ENCODE data around the gene ZNF764. TPM values are rescaled to one million over a fixed set of nuclear protein-coding genes. Genes with fewer than 3 reads are reported as not detected.

The ZNF764 gene
- total RNA-seq, 1 donor from 2014 or later, result 39.0 TPM

DNA sequence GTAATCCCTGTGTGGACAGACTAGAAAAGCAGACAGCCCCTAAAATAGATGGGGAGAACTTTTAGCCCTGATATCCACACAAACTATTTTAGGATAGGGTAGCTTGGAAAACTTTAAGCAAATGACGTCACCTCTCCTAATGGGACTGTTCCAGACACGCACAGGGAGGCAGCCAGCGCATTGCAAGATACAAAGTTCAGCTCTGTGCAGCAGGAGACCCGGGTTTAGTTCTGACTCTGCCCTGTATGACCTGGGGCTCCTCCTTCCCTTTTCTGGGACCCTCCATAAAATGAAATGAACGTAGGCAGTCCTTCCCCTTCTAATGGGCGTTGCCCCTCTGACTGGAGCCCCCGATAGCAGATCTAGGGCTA, 45.8 kb upstream of the ZNF764 start:
- Mint-ChIP-seq H3K27ac (ENCODE audit: unreplicated experiment) (no peak overlapping the region), H3K36me3 (ENCODE audit: unreplicated experiment) (peaks cover 5% of the 10 kb centered on the region), H3K4me3 (ENCODE audit: unreplicated experiment) (no peak overlapping the region), H3K27me3 (ENCODE audit: unreplicated experiment) (peaks cover 5% of the 10 kb centered on the region), H3K4me1 (ENCODE audit: low read depth, unreplicated experiment) (no peaks in the 10 kb centered on the region), H3K9me3 (ENCODE audit: unreplicated experiment) (peaks cover 6% of the 10 kb centered on the region)
- DNase-seq, result no peak
- no peak for TF ChIP-seq CTCF (IDR thresholded peaks at IDR 0.05; ENCODE audit: partially characterized antibody, unreplicated experiment)

GRCh38 chr16:30602616-30603277, 44.6 kb upstream of the ZNF764 start:
- Mint-ChIP-seq H3K36me3 (ENCODE audit: unreplicated experiment) (peaks cover 5% of the 10 kb centered on the region), H3K4me3 (ENCODE audit: unreplicated experiment) (no peak overlapping the region), H3K9me3 (ENCODE audit: unreplicated experiment) (peaks cover 4% of the 10 kb centered on the region), H3K4me1 (ENCODE audit: low read depth, unreplicated experiment) (no peaks in the 10 kb centered on the region), H3K27ac (ENCODE audit: unreplicated experiment) (no peak overlapping the region), H3K27me3 (ENCODE audit: unreplicated experiment) (peaks cover 5% of the 10 kb centered on the region)
- no peak for DNase-seq
- TF ChIP-seq CTCF (IDR thresholded peaks at IDR 0.05; ENCODE audit: partially characterized antibody, unreplicated experiment), result no peak

GRCh38 chr16:30601966-30602365, 43.8 kb upstream of the ZNF764 start:
- Mint-ChIP-seq H3K27me3 (ENCODE audit: unreplicated experiment) (peaks cover 5% of the 10 kb centered on the region), H3K27ac (ENCODE audit: unreplicated experiment) (no peak overlapping the region), H3K4me1 (ENCODE audit: low read depth, unreplicated experiment) (no peaks in the 10 kb centered on the region), H3K4me3 (ENCODE audit: unreplicated experiment) (no peak overlapping the region), H3K9me3 (ENCODE audit: unreplicated experiment) (peaks cover 4% of the 10 kb centered on the region), H3K36me3 (ENCODE audit: unreplicated experiment) (peaks cover 5% of the 10 kb centered on the region)
- DNase-seq, result no peak
- no peak for TF ChIP-seq CTCF (IDR thresholded peaks at IDR 0.05; ENCODE audit: partially characterized antibody, unreplicated experiment)

DNA sequence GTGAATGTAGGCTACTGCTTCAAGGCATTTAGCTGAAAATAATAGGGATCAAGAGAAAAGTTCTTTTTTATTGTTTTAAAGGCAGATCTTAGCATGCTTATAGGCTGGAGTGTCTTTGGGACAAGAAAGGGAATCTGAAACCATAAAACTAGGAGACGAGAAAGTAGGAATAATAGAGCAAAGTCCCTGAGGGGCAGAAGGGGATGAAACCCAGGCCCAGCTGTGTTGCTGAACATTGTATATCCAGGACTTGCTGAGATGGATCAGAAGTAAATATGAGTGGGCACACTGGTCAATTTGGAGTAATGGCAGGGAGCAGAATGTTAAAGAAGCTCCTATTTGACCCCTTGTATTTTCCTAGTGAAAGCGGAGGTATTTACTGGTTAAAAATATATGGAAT, 42.8 kb upstream of the ZNF764 start:
- H3K9me3 Mint-ChIP-seq (ENCODE audit: unreplicated experiment), result peaks cover 6% of the 10 kb centered on the region

More for the DNA sequence above, 42.8 kb upstream of the ZNF764 start:
- no peak for TF ChIP-seq CTCF (IDR thresholded peaks at IDR 0.05; ENCODE audit: partially characterized antibody, unreplicated experiment)
- no peak overlapping the region for H3K4me3 Mint-ChIP-seq (ENCODE audit: unreplicated experiment)
- peaks cover 5% of the 10 kb centered on the region for H3K27me3 Mint-ChIP-seq (ENCODE audit: unreplicated experiment)
- H3K36me3 Mint-ChIP-seq (ENCODE audit: unreplicated experiment), result peaks cover 5% of the 10 kb centered on the region
- no peak for DNase-seq
- no peak overlapping the region for H3K27ac Mint-ChIP-seq (ENCODE audit: unreplicated experiment)
- H3K4me1 Mint-ChIP-seq (ENCODE audit: low read depth, unreplicated experiment), result no peaks in the 10 kb centered on the region
